ENCODE measurements around the gene SNED1.

The SNED1 gene

GRCh38 chr2:241130316-241130715 lies 131.9 kb downstream of the SNED1 start:
- no peak for TF ChIP-seq CTCF (IDR thresholded peaks at IDR 0.05; ENCODE audit: control extremely low read depth, extremely low read depth, low read depth, missing control alignments)
- CTCF ChIA-PET: interaction anchor here (0.6 to 1.4 kb wide), 4 partner anchors 10 to 26 kb away, joined by 3 to 6 read pairs (median 3); partner anchors contain the start of gene PASK
- DNase-seq (ENCODE audit: extremely low spot score): no peak
- POLR2A ChIA-PET: no interaction called here

- TF ChIP-seq CTCF (IDR thresholded peaks at IDR 0.05; ENCODE audit: control extremely low read depth, extremely low read depth, low read depth, missing control alignments): no peak
- ChIA-PET POLR2A (interaction anchor here (0.7 kb wide), 1 partner anchor 73 kb away, joined by 7 read pairs; no protein-coding TSS in a partner anchor), CTCF (interaction anchor here (0.9 to 1.2 kb wide), 2 partner anchors 10 to 19 kb away, joined by 3 read pairs; no protein-coding TSS in a partner anchor)
- no peak for DNase-seq (ENCODE audit: extremely low spot score)
These were observed 133.1 kb downstream of the SNED1 start for GRCh38 chr2:241131531-241131930.

- TF ChIP-seq CTCF (IDR thresholded peaks at IDR 0.05; ENCODE audit: control extremely low read depth, extremely low read depth, low read depth, missing control alignments): no peak
- ChIA-PET POLR2A (interaction anchor here (0.5 to 0.6 kb wide), 2 partner anchors 17 to 30 kb away, joined by 4 to 5 read pairs; partner anchors contain the start of gene PASK), CTCF (interaction anchor here (0.6 to 1.2 kb wide), 3 partner anchors 11 to 250 kb away, joined by 3 read pairs; no protein-coding TSS in a partner anchor)
- DNase-seq (ENCODE audit: extremely low spot score): peak; percentile 58
These were observed 134.4 kb downstream of the SNED1 start for GRCh38 chr2:241132538-241133435.

- no peak for DNase-seq (ENCODE audit: extremely low spot score)
- ChIA-PET POLR2A (no interaction called here), CTCF (no interaction called here)
- no peak for TF ChIP-seq CTCF (IDR thresholded peaks at IDR 0.05; ENCODE audit: control extremely low read depth, extremely low read depth, low read depth, missing control alignments)
These were observed 135.0 kb downstream of the SNED1 start for GRCh38 chr2:241133436-241133820.

- no peak for DNase-seq (ENCODE audit: extremely low spot score)
- CTCF ChIA-PET: interaction anchor here (0.8 to 1.9 kb wide), 3 partner anchors 10 to 17 kb away, joined by 3 to 6 read pairs (median 3); no protein-coding TSS in a partner anchor
- POLR2A ChIA-PET: interaction anchor here (0.6 kb wide), 1 partner anchor 30 kb away, joined by 3 read pairs; no protein-coding TSS in a partner anchor
- no peak for TF ChIP-seq CTCF (IDR thresholded peaks at IDR 0.05; ENCODE audit: control extremely low read depth, extremely low read depth, low read depth, missing control alignments)
These were observed 136.3 kb downstream of the SNED1 start for GRCh38 chr2:241134711-241135110.

- TF ChIP-seq CTCF (IDR thresholded peaks at IDR 0.05; ENCODE audit: control extremely low read depth, extremely low read depth, low read depth, missing control alignments): no peak
- ChIA-PET CTCF (interaction anchor here (1.4 to 2.4 kb wide), 4 partner anchors 10 to 18 kb away, joined by 3 to 14 read pairs (median 6); partner anchors contain the start of genes PASK and PPP1R7), POLR2A (interaction anchor here (0.6 to 1.4 kb wide), 3 partner anchors 13 to 57 kb away, joined by 3 to 6 read pairs (median 4); partner anchors contain the start of gene PPP1R7)
These were observed 137.3 kb downstream of the SNED1 start for GRCh38 chr2:241135737-241136136.

More at GRCh38 chr2:241135737-241136136, 137.3 kb downstream of the SNED1 start:
- no peak for DNase-seq (ENCODE audit: extremely low spot score)
